Measurements from ENCODE around the gene AFG1L. TPM values are rescaled to one million over a fixed set of nuclear protein-coding genes. Genes with fewer than 3 reads are reported as not detected.

AFG1L gene
- total RNA-seq, 1 donor from 2014 or later = 9.6 TPM

- Mint-ChIP-seq H3K36me3 (no peaks in the 10 kb centered on the region), H3K27me3 (no peaks in the 10 kb centered on the region), H3K27ac (no peak overlapping the region), H3K4me3 (no peak overlapping the region), H3K9me3 (no peaks in the 10 kb centered on the region), H3K4me1 (ENCODE audit: unreplicated experiment) (peaks cover 4% of the 10 kb centered on the region)
- DNase-seq (ENCODE audit: extremely low spot score, unreplicated experiment) = no peak
- TF ChIP-seq CTCF (conservative IDR thresholded peaks at IDR 0.05) = no peak
Measured at GRCh38 chr6:108423982-108424705, 129.3 kb downstream of the AFG1L start.

GRCh38 chr6:108425428-108425827 lies 130.6 kb downstream of the AFG1L start:
- no peak overlapping the region for H3K4me3 Mint-ChIP-seq
- no peak for TF ChIP-seq CTCF (conservative IDR thresholded peaks at IDR 0.05)
- DNase-seq (ENCODE audit: extremely low spot score, unreplicated experiment) = no peak
- H3K27ac Mint-ChIP-seq = no peak overlapping the region
- H3K9me3 Mint-ChIP-seq = no peaks in the 10 kb centered on the region
- no peaks in the 10 kb centered on the region for H3K4me1 Mint-ChIP-seq (ENCODE audit: unreplicated experiment)
- H3K36me3 Mint-ChIP-seq = no peaks in the 10 kb centered on the region
- no peaks in the 10 kb centered on the region for H3K27me3 Mint-ChIP-seq

GRCh38 chr6:108432143-108432542 lies 137.3 kb downstream of the AFG1L start:
- Mint-ChIP-seq H3K4me1 (ENCODE audit: unreplicated experiment) (no peaks in the 10 kb centered on the region), H3K27ac (no peak overlapping the region)

GRCh38 chr6:108432792-108433191 lies 137.9 kb downstream of the AFG1L start:
- Mint-ChIP-seq H3K4me1 (ENCODE audit: unreplicated experiment) (no peaks in the 10 kb centered on the region), H3K4me3 (no peak overlapping the region), H3K36me3 (no peaks in the 10 kb centered on the region), H3K27me3 (no peaks in the 10 kb centered on the region), H3K9me3 (no peaks in the 10 kb centered on the region), H3K27ac (no peak overlapping the region)
- no peak for DNase-seq (ENCODE audit: extremely low spot score, unreplicated experiment)
- TF ChIP-seq CTCF (conservative IDR thresholded peaks at IDR 0.05) = no peak

More at GRCh38 chr6:108432143-108432542, 137.3 kb downstream of the AFG1L start:
- H3K9me3 Mint-ChIP-seq = no peaks in the 10 kb centered on the region
- TF ChIP-seq CTCF (conservative IDR thresholded peaks at IDR 0.05) = no peak
- H3K36me3 Mint-ChIP-seq = no peaks in the 10 kb centered on the region
- no peak overlapping the region for H3K4me3 Mint-ChIP-seq
- H3K27me3 Mint-ChIP-seq = no peaks in the 10 kb centered on the region
- DNase-seq (ENCODE audit: extremely low spot score, unreplicated experiment) = no peak

GRCh38 chr6:108434222-108434621 lies 139.4 kb downstream of the AFG1L start:
- H3K4me3 Mint-ChIP-seq = no peak overlapping the region
- no peaks in the 10 kb centered on the region for H3K9me3 Mint-ChIP-seq
- DNase-seq (ENCODE audit: extremely low spot score, unreplicated experiment) = no peak
- H3K36me3 Mint-ChIP-seq = no peaks in the 10 kb centered on the region
- TF ChIP-seq CTCF (conservative IDR thresholded peaks at IDR 0.05) = no peak
- no peak overlapping the region for H3K27ac Mint-ChIP-seq
- H3K4me1 Mint-ChIP-seq (ENCODE audit: unreplicated experiment) = no peaks in the 10 kb centered on the region
- no peaks in the 10 kb centered on the region for H3K27me3 Mint-ChIP-seq

Data from type B pancreatic cell (in vitro differentiated cells).